ENCODE data around the gene UNC5C.

Gene UNC5C

GRCh38 chr4:95560774-95561173 lies 12.0 kb upstream of the UNC5C start:
- Histone ChIP-seq H3K4me1 (ENCODE audit: control insufficient read depth, insufficient read depth, low read length) (no peaks in the 10 kb centered on the region), H3K36me3 (ENCODE audit: control insufficient read depth, insufficient read depth, low read length) (no peaks in the 10 kb centered on the region), H3K27me3 (ENCODE audit: control insufficient read depth, insufficient read depth, low read length) (no peaks in the 10 kb centered on the region), H3K9ac (ENCODE audit: low read depth, low read length) (no peak overlapping the region), H3K9me3 (ENCODE audit: control insufficient read depth, insufficient read depth, low read length) (no peaks in the 10 kb centered on the region), H3K4me3 (ENCODE audit: low read depth, low read length) (no peak overlapping the region), H3K27ac (ENCODE audit: low read depth, low read length) (no peak overlapping the region)

GRCh38 chr4:95556207-95556859 lies 7.6 kb upstream of the UNC5C start:
- H3K36me3 ChIP-seq (ENCODE audit: control insufficient read depth, insufficient read depth, low read length) = no peaks in the 10 kb centered on the region
- no peak overlapping the region for H3K9ac ChIP-seq (ENCODE audit: low read depth, low read length)

GRCh38 chr4:95552942-95553550 lies 4.3 kb upstream of the UNC5C start:
- no peak overlapping the region for H3K9ac ChIP-seq (ENCODE audit: low read depth, low read length)
- H3K27ac ChIP-seq (ENCODE audit: low read depth, low read length) = no peak overlapping the region
- H3K4me3 ChIP-seq (ENCODE audit: low read depth, low read length) = no peak overlapping the region
- H3K4me1 ChIP-seq (ENCODE audit: control insufficient read depth, insufficient read depth, low read length) = peaks cover 11% of the 10 kb centered on the region; the same call in 1 of the 2 replicates
- peaks cover 37% of the 10 kb centered on the region for H3K27me3 ChIP-seq (ENCODE audit: control insufficient read depth, insufficient read depth, low read length)
- no peaks in the 10 kb centered on the region for H3K36me3 ChIP-seq (ENCODE audit: control insufficient read depth, insufficient read depth, low read length)
- no peaks in the 10 kb centered on the region for H3K9me3 ChIP-seq (ENCODE audit: control insufficient read depth, insufficient read depth, low read length)

More at GRCh38 chr4:95556207-95556859, 7.6 kb upstream of the UNC5C start:
- peaks cover 5% of the 10 kb centered on the region; the same call in 1 of the 2 replicates for H3K4me1 ChIP-seq (ENCODE audit: control insufficient read depth, insufficient read depth, low read length)
- peaks cover 5% of the 10 kb centered on the region for H3K27me3 ChIP-seq (ENCODE audit: control insufficient read depth, insufficient read depth, low read length)
- H3K9me3 ChIP-seq (ENCODE audit: control insufficient read depth, insufficient read depth, low read length) = no peaks in the 10 kb centered on the region
- no peak overlapping the region for H3K4me3 ChIP-seq (ENCODE audit: low read depth, low read length)
- no peak overlapping the region for H3K27ac ChIP-seq (ENCODE audit: low read depth, low read length)

- H3K27ac ChIP-seq (ENCODE audit: low read depth, low read length) = no peak overlapping the region
- no peaks in the 10 kb centered on the region for H3K36me3 ChIP-seq (ENCODE audit: control insufficient read depth, insufficient read depth, low read length)
- no peak overlapping the region for H3K4me3 ChIP-seq (ENCODE audit: low read depth, low read length)
- peaks cover 14% of the 10 kb centered on the region; the same call in 1 of the 2 replicates for H3K4me1 ChIP-seq (ENCODE audit: control insufficient read depth, insufficient read depth, low read length)
- H3K9me3 ChIP-seq (ENCODE audit: control insufficient read depth, insufficient read depth, low read length) = no peaks in the 10 kb centered on the region
- no peak overlapping the region for H3K9ac ChIP-seq (ENCODE audit: low read depth, low read length)
- H3K27me3 ChIP-seq (ENCODE audit: control insufficient read depth, insufficient read depth, low read length) = peaks cover 51% of the 10 kb centered on the region
These were observed 2.9 kb upstream of the UNC5C start for GRCh38 chr4:95551653-95552052.

GRCh38 chr4:95550115-95550987 lies 1.6 kb upstream of the UNC5C start:
- H3K4me3 ChIP-seq (ENCODE audit: low read depth, low read length) = peak overlapping the region; percentile 84
- no peak overlapping the region for H3K27ac ChIP-seq (ENCODE audit: low read depth, low read length)
- H3K36me3 ChIP-seq (ENCODE audit: control insufficient read depth, insufficient read depth, low read length) = no peaks in the 10 kb centered on the region
- H3K9ac ChIP-seq (ENCODE audit: low read depth, low read length) = no peak overlapping the region
- H3K27me3 ChIP-seq (ENCODE audit: control insufficient read depth, insufficient read depth, low read length) = peaks cover 64% of the 10 kb centered on the region
- peaks cover 22% of the 10 kb centered on the region for H3K4me1 ChIP-seq (ENCODE audit: control insufficient read depth, insufficient read depth, low read length)
- no peaks in the 10 kb centered on the region for H3K9me3 ChIP-seq (ENCODE audit: control insufficient read depth, insufficient read depth, low read length)

- Histone ChIP-seq H3K36me3 (ENCODE audit: control insufficient read depth, insufficient read depth, low read length) (no peaks in the 10 kb centered on the region), H3K9ac (ENCODE audit: low read depth, low read length) (no peak overlapping the region), H3K27me3 (ENCODE audit: control insufficient read depth, insufficient read depth, low read length) (peaks cover 67% of the 10 kb centered on the region), H3K9me3 (ENCODE audit: control insufficient read depth, insufficient read depth, low read length) (no peaks in the 10 kb centered on the region), H3K4me1 (ENCODE audit: control insufficient read depth, insufficient read depth, low read length) (peaks cover 22% of the 10 kb centered on the region), H3K27ac (ENCODE audit: low read depth, low read length) (no peak overlapping the region), H3K4me3 (ENCODE audit: low read depth, low read length) (peak overlapping the region; percentile 84)
These were observed 707 bp upstream of the UNC5C start for GRCh38 chr4:95549246-95550114.

- Histone ChIP-seq H3K9ac (ENCODE audit: low read depth, low read length) (no peak overlapping the region), H3K4me1 (ENCODE audit: control insufficient read depth, insufficient read depth, low read length) (peaks cover 22% of the 10 kb centered on the region), H3K27me3 (ENCODE audit: control insufficient read depth, insufficient read depth, low read length) (peaks cover 72% of the 10 kb centered on the region), H3K27ac (ENCODE audit: low read depth, low read length) (no peak overlapping the region), H3K9me3 (ENCODE audit: control insufficient read depth, insufficient read depth, low read length) (no peaks in the 10 kb centered on the region), H3K4me3 (ENCODE audit: low read depth, low read length) (peak overlapping the region; percentile 84), H3K36me3 (ENCODE audit: control insufficient read depth, insufficient read depth, low read length) (no peaks in the 10 kb centered on the region)
These were observed 880 bp downstream of the UNC5C start for GRCh38 chr4:95547715-95548471.

GRCh38 chr4:95546866-95547714 lies 1.7 kb downstream of the UNC5C start:
- H3K36me3 ChIP-seq (ENCODE audit: control insufficient read depth, insufficient read depth, low read length) = no peaks in the 10 kb centered on the region
- H3K9ac ChIP-seq (ENCODE audit: low read depth, low read length) = no peak overlapping the region
- peaks cover 72% of the 10 kb centered on the region for H3K27me3 ChIP-seq (ENCODE audit: control insufficient read depth, insufficient read depth, low read length)
- no peaks in the 10 kb centered on the region for H3K9me3 ChIP-seq (ENCODE audit: control insufficient read depth, insufficient read depth, low read length)
- peaks cover 22% of the 10 kb centered on the region for H3K4me1 ChIP-seq (ENCODE audit: control insufficient read depth, insufficient read depth, low read length)
- peak overlapping the region; percentile 84 for H3K4me3 ChIP-seq (ENCODE audit: low read depth, low read length)
- no peak overlapping the region for H3K27ac ChIP-seq (ENCODE audit: low read depth, low read length)

- Histone ChIP-seq H3K4me3 (ENCODE audit: low read depth, low read length) (peak overlapping the region; percentile 84), H3K9ac (ENCODE audit: low read depth, low read length) (no peak overlapping the region), H3K36me3 (ENCODE audit: control insufficient read depth, insufficient read depth, low read length) (no peaks in the 10 kb centered on the region), H3K9me3 (ENCODE audit: control insufficient read depth, insufficient read depth, low read length) (no peaks in the 10 kb centered on the region), H3K27me3 (ENCODE audit: control insufficient read depth, insufficient read depth, low read length) (peaks cover 66% of the 10 kb centered on the region), H3K4me1 (ENCODE audit: control insufficient read depth, insufficient read depth, low read length) (peaks cover 17% of the 10 kb centered on the region), H3K27ac (ENCODE audit: low read depth, low read length) (no peak overlapping the region)
These were observed 2.6 kb downstream of the UNC5C start for GRCh38 chr4:95546221-95546620.
